DMS53 treated with DMSO at 0.1 percent for 48 hours (cell line): ENCODE measurements around the gene CACNA1C.
"Not testable (repeated sequence)": the region's sequence is repeated elsewhere in the genome, so short reads cannot be mapped to it uniquely, and the experiment has no call there.

ENCODE experiments used
- DNase-seq: peaks from one replicate; lab custom pipeline; 2025; ENCODE audit not compliant: unreplicated experiment; lab: John Stamatoyannopoulos, UW

The CACNA1C gene

DNA sequence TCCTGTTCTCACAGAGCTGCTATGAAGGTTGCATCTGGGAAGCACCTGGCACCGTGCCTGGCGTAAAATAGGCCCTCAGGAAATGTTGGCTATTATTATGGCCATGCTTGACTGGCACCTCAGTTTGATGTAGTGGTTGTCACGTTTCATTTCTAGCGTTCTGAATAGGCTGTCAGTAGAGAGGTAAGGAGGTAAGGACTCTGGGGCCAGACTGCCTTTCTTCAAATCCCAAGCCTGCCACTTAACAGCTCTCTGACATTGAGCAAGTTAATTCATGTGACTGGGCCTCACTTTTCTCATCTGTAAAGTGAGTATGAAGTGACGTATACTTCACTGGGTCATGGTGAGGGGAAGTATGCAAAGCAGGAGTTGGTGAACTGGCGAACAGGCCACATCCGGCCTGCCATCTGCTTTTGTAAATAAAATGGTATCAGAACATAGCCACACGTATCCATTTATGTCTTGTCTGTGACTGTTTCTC is 196.2 kb downstream of the CACNA1C start:
- no peak for DNase-seq

DNA sequence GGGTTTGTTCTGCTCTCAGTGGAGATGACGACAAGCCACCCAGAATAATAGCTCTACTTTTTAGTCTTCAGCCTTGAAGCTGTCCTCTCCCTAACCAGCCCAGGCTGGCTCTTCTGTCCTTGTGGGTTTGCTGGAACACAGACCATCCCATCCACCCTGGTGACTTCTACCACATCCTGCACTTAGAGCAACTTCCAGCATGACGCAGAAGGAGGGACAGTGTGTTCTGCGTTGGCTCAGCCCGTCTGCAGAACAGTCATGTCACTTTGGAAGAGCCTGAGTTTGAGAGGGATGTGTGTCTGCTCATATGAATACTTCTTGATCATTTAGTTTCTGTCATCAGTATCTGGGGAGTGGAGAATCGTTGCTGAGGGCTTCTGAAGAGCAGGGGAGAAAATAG is 198.0 kb downstream of the CACNA1C start:
- DNase-seq: no peak

- DNase-seq: no peak
These were observed 198.9 kb downstream of the CACNA1C start for GRCh38 chr12:2251526-2252209.

DNA sequence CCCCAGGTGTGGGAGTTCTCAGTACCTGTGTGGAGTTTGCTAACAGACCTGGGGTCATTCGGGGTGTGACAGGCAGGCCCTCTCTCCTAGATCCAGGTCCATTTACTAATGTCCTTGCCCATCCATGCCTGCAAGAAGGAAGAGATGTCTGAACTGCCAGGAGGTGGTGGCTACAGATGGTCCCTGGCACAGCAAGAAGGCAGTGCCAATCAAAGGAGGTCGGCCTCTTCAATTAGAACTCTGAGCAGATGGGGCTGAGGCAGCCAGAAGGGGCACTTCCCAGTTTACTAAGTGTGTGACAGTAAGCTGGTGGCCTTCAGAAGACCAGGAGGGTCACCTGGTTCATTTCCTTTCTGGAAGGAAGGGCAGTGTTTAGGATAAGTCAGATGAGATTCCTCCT is 202.5 kb downstream of the CACNA1C start:
- DNase-seq: no peak

- not testable (repeated sequence) for DNase-seq
These were observed 202.9 kb downstream of the CACNA1C start for GRCh38 chr12:2255731-2256130.

GRCh38 chr12:2256453-2256852 is 203.7 kb downstream of the CACNA1C start:
- DNase-seq: no peak

- DNase-seq: no peak
These were observed 204.1 kb downstream of the CACNA1C start for GRCh38 chr12:2256915-2257314.

GRCh38 chr12:2258025-2258424 is 205.2 kb downstream of the CACNA1C start:
- DNase-seq: no peak

DNA sequence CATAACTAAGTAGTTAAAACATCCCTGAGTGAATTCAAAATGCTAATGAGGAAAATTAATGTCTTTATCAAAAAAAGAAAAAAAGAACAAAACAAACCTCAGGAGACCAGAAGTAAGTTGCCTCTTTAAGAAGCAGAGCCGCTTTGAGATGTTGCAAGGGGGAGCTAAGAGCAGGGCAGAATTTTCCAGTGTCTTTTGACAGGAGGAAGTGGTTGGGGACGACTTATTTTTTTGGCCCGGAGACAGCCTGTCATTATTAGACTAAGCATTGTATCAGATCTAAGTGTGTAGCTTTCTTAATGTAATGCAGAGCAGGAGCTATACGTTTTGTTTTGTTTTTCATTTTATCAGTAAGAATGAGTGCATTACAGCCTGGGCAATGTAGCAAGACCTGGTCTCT is 206.6 kb downstream of the CACNA1C start:
- DNase-seq: no peak

DNA sequence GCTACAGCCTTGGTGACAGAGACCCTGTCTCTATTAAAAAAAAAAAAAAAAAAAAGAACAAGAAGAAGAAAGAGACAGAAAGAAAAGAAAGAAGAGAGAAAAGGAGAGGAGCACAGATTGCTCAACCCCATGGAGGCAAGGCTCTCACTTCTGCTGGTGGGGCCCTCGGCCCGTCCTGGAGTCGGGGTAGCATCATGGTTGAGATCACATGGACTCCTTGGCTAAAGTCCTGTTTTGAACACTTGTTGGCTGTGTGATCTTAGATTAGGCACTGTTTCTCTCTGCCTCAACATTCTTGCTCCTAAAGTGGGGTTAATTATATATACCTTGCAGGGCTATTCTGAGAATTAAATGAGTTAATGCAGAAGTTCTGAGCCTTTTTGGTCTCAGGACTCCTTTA is 207.7 kb downstream of the CACNA1C start:
- no peak for DNase-seq

GRCh38 chr12:2261708-2262107 is 208.9 kb downstream of the CACNA1C start:
- DNase-seq: no peak

GRCh38 chr12:2262449-2262848 is 209.7 kb downstream of the CACNA1C start:
- DNase-seq: no peak

DNA sequence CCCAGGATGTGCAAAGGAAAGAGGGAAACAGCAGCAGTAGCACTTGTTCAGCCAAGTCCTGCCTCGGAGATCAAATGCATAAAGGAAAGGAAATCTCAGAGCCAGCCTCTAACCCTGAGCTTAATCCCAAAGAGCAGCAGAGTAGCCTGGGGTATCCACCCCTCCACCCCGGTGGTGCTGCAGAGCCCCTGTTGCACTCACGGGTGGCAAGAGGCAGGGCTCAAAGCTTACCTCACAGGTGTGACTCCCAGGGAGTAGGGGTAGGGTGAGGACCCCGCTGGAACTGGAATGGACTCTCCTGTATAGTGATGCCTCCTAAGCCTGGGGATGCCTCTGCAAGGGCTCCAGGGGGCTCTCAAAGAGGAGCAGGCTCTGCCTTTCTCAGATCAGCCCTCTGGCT is 211.1 kb downstream of the CACNA1C start:
- no peak for DNase-seq

- DNase-seq: no peak
These were observed 212.0 kb downstream of the CACNA1C start for GRCh38 chr12:2264651-2265232.

DNA sequence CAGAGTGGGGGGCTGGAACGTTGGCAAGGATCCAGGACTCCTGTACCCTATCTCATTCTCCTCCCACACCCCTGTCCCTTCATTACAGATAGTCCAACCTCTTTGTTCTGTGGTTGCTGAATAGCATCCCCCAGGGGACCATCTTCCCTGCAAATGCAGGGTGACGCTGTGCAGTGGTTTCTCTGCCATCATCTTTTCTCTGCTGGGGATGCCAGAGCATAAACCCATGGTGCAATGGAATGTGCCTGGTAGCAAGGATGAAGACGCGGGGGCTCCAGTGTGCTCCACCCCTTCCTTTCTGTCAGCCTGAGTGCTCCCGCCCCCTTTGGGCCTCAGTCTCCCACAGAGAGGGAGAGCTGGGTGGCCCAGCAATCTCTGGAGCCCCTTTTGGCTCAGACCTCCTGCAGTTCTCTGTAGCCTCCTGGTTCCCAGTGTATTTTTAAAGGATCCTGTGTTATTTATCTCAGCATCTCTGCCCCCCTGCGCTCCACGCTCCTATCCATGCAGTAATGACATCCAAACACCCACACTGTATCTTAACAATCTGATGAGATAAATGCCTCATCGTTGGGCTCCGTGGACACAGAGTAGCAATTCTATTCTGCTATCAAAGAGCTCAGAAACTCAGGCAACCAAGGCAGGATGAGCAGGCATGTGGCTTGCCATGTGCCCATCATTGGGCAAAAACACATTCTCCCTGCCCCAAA is 212.8 kb downstream of the CACNA1C start:
- no peak for DNase-seq

GRCh38 chr12:2266666-2267620 is 214.2 kb downstream of the CACNA1C start:
- no peak for DNase-seq

GRCh38 chr12:2267703-2268470 is 215.1 kb downstream of the CACNA1C start:
- no peak for DNase-seq

DNA sequence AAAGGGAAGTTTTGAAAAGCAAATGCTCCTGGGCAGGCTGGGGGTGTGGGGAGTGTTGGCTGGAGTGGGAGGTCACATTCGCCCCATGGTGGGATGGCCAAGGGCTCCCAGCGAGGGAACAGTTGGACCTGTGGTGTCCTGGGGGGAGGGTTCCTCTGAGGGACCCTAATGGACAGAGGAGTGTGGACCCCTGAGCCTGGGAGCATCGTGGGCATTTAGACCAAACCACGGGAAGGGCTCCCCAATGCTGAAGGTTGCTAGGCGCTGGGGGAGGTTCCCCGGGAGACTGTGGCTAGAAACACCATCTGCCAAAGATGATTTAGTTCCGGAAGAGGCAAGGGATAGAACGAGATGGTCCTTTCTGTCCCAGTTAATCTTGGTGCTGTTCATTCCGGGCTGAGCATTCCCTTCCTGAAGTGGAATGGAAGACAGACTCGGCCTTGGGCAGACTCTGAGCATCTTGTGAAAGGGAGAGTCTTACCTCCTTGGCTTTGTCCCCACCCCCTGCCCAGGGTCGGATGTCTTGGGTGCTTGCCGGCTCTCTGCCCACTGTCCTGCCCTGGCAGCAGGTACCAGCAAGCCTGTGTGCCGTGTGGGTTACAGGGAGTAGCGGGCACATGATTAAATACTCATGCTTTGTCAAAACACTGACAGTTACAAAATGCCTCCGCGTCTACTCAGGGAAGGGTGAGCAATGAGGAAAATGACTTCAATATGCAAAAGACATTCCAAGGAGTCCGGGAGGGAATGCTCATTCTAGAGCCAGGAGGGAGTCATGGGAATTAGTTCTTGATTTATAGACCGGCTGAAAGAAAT is 215.9 kb downstream of the CACNA1C start:
- DNase-seq: no peak

DNA sequence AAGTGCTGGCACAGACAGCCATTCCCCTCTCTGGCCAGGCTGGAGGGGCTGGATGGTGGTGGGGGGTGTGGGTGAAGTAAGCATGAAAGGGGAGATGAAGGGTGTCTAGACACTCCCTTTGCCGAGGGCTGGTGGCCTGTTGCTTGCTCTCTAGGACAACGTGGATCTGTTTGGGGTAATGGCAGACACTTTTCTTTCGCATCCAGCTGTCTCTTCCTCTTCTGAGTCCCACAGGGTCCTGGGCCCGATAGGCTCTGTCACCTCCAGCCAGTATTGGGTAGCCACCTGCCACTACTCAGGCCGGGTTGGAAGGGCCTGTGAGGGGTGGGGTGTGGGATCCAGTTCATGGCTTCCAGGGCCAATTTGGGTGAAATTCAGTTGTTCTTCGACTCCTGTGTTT is 218.1 kb downstream of the CACNA1C start:
- DNase-seq: no peak

DNA sequence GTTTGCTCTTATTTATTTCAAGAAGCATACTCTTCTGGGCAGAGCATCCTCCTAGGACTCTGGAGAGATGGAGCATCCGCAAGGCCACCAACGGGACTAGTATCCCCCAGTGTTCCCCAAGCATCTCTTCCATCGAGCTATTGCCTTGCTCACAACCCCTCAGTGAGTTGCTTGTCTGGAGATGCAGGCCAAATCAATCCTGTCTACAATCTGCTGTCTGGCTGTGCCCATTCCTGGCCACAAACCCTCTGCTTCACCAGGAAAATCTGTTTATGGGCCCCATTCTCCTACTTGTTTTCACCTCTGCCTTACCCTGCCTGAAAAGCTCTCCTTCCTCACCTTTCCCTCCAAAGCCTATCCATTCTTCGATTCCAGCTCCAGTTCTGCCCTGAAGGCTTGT is 219.2 kb downstream of the CACNA1C start:
- no peak for DNase-seq
